Upper lobe of right lung (tissue), 1 donor: ENCODE data around the gene SRRM4. TPM values are rescaled to one million over a fixed set of nuclear protein-coding genes. Genes with fewer than 3 reads are reported as not detected.

Experiments used
- ATAC-seq: fragments of 200-7000 bp; cut with Tn5 transposase; one replicate; pipeline ENCODE4 v1.9.1; 2020; ENCODE audit warnings: mild to moderate bottlenecking, moderate library complexity
- DNase-seq: peaks from one replicate; pipeline ENCODE4 v3.0.0-alpha.2; 2020
- H3K27ac ChIP-seq: fragments of 200-600 bp; one replicate; pipeline ENCODE4 v1.8.0; 2022
- H3K27me3 ChIP-seq: fragments of 200-600 bp; one replicate; pipeline ENCODE4 v1.8.0; 2022; ENCODE audit warnings: mild to moderate bottlenecking
- H3K36me3 ChIP-seq: fragments of 200-600 bp; one replicate; pipeline ENCODE4 v1.8.0; 2022
- H3K4me1 ChIP-seq: fragments of 200-600 bp; one replicate; pipeline ENCODE4 v1.8.0; 2022
- H3K4me3 ChIP-seq: fragments of 200-600 bp; one replicate; pipeline ENCODE4 v1.8.0; 2022; ENCODE audit warnings: mild to moderate bottlenecking
- H3K9me3 ChIP-seq: fragments of 200-600 bp; one replicate; pipeline ENCODE4 v1.8.0; 2022
- CTCF ChIP-seq: fragments of 200-600 bp; IDR thresholded peaks from one replicate; pipeline ENCODE4 v1.8.0; 2022; ENCODE audit warnings: antibody characterized with exemption
- intact Hi-C: fragments of 100-400 bp; cut with DNase I; formaldehyde crosslinking; loops from one replicate; pipeline ENCODE4 v1.11.0; 2022
- total RNA-seq: library from RNA; stranded (reverse); fragmentation: NEBNext Ultra II Directional; extraction: Animal tissue kit (Norgen Biotek cat#: 25700); gene quantifications from one replicate; pipeline ENCODE4 v1.2.1, GENCODE V29; 2021
- donor health status: DM: no; HTN: yes; CAD: no; lungs with severe emphysema.

The SRRM4 gene
- total RNA-seq, 1 donor from 2014 or later, result 0.12 TPM

- peak; percentile 60 for ATAC-seq
- no peak for DNase-seq
- H3K4me3 ChIP-seq, result no peak overlapping the region
- H3K4me1 ChIP-seq, result no peaks in the 10 kb centered on the region
- TF ChIP-seq CTCF, result no peak
- H3K9me3 ChIP-seq, result no peaks in the 10 kb centered on the region
- H3K36me3 ChIP-seq, result no peaks in the 10 kb centered on the region
- intact Hi-C loops, result no loop called here
- H3K27ac ChIP-seq, result no peak overlapping the region
- peaks cover 7% of the 10 kb centered on the region for H3K27me3 ChIP-seq
Observed at GRCh38 chr12:119082496-119082895, 101.2 kb downstream of the SRRM4 start.

- Histone ChIP-seq H3K9me3 (no peaks in the 10 kb centered on the region), H3K27ac (no peak overlapping the region), H3K4me1 (no peaks in the 10 kb centered on the region), H3K36me3 (no peaks in the 10 kb centered on the region), H3K27me3 (peaks cover 16% of the 10 kb centered on the region), H3K4me3 (no peak overlapping the region)
- TF ChIP-seq CTCF, result no peak
- intact Hi-C loops, result no loop called here
- ATAC-seq, result no peak
- DNase-seq, result no peak
Observed at GRCh38 chr12:119088685-119089379, 107.5 kb downstream of the SRRM4 start.

GRCh38 chr12:119089380-119090013, 108.2 kb downstream of the SRRM4 start:
- Histone ChIP-seq H3K27ac (no peak overlapping the region), H3K27me3 (peaks cover 16% of the 10 kb centered on the region), H3K9me3 (no peaks in the 10 kb centered on the region), H3K4me1 (no peaks in the 10 kb centered on the region), H3K4me3 (no peak overlapping the region), H3K36me3 (no peaks in the 10 kb centered on the region)
- ATAC-seq (no peak), DNase-seq (no peak)
- TF ChIP-seq CTCF, result no peak
- intact Hi-C loops, result no loop called here

GRCh38 chr12:119090276-119090675, 108.9 kb downstream of the SRRM4 start:
- intact Hi-C loops, result no loop called here
- no peaks in the 10 kb centered on the region for H3K36me3 ChIP-seq
- H3K4me3 ChIP-seq, result no peak overlapping the region
- H3K9me3 ChIP-seq, result no peaks in the 10 kb centered on the region
- DNase-seq (no peak), ATAC-seq (no peak)
- H3K27me3 ChIP-seq, result peaks cover 16% of the 10 kb centered on the region
- TF ChIP-seq CTCF, result no peak
- no peak overlapping the region for H3K27ac ChIP-seq
- H3K4me1 ChIP-seq, result no peaks in the 10 kb centered on the region

- H3K27me3 ChIP-seq, result peaks cover 16% of the 10 kb centered on the region
Observed at GRCh38 chr12:119090865-119091264, 109.5 kb downstream of the SRRM4 start.

More at GRCh38 chr12:119090865-119091264, 109.5 kb downstream of the SRRM4 start:
- ATAC-seq (no peak), DNase-seq (no peak)
- H3K4me3 ChIP-seq, result no peak overlapping the region
- no peak for TF ChIP-seq CTCF
- intact Hi-C loops, result no loop called here
- no peaks in the 10 kb centered on the region for H3K4me1 ChIP-seq
- no peaks in the 10 kb centered on the region for H3K36me3 ChIP-seq
- no peak overlapping the region for H3K27ac ChIP-seq
- no peaks in the 10 kb centered on the region for H3K9me3 ChIP-seq
